Erythroblast (primary cell): Measurements from ENCODE around the gene ERAL1.
"Not testable (repeated sequence)": the region's sequence is repeated elsewhere in the genome, so short reads cannot be mapped to it uniquely, and the experiment has no call there.

Experiments used
- DNase-seq, 2 experiments: peaks; one replicate each; lab custom pipeline; 2025; lab: John Stamatoyannopoulos, UW
- GATA1 ChIP-seq: IDR thresholded peaks from 2 replicates; pipeline ENCODE4 v1.6.1; 2011; ENCODE audit warnings: low read depth, mild to moderate bottlenecking, control low read depth, low read length, moderate library complexity
- POLR2A ChIP-seq: IDR thresholded peaks from 2 replicates; pipeline ENCODE4 v1.6.1; 2011; ENCODE audit warnings: mild to moderate bottlenecking, low read length

Gene ERAL1

DNA sequence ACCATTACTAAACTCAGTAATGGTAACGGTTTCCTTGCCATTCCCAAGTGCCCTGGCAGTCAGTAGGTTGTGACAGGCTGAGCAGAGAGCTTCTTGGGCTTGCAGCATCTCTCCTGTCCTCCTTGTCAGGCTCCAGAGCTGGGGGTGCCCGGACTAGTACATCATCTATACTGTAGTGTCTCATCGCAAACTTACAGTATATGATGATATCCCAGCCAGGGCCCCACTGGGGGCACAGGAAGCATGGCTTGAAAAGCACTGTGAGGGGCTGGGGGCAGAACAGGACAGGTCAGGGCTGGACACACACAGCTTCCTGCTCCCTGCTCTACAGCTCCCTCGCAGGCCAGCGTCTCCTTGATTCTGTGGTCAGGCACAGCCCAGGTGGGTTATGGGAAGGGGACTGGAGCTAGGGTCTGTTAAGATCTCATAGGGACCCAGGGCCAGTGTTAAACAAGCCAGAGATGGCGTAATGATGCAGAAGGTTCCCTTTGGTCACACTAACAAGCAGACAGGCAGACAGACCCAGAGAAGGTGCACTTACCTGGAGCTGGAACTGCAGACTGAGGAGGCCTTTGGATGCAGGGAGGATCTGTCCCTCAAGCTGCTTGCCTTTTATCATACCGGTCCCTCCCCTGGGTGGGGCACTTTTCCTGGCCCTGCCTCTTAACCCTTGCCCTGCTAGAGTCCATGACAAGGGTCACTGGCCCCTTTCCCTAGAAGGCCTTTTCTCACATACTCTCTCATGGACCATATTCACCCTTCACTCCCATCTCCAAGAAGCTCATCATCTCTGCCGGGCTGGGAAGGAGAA lies 6.8 kb downstream of the ERAL1 start:
- peak; percentile 86 to 87 for DNase-seq
- no peak for TF ChIP-seq GATA1
- peak; percentile 100 for TF ChIP-seq POLR2A

GRCh38 chr17:28862561-28862960 lies 7.7 kb downstream of the ERAL1 start:
- no peak for TF ChIP-seq POLR2A
- no peak for TF ChIP-seq GATA1
- peak in 1 of 2 experiments; percentile 68 for DNase-seq

DNA sequence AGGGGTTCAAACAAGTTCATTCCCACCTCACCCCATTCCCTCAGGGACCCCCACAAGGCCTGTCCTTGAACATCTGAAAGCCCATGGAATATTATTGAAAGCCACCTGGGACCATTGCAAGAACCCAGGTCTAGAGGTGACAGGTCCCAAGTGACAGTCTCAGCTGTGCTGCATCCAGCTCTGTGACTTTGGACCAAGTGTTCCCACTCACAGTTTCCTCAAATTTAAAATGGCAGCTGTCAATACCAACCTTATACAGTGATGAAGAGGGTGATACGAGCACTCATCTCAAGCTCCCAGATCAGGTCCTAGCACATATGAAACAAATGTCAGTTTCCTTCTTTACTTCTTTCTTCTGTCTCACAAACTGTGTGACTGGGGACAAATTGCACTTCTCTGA lies 9.1 kb downstream of the ERAL1 start:
- DNase-seq: peak in 1 of 2 experiments; percentile 59
- TF ChIP-seq GATA1 (no peak), POLR2A (no peak)

GRCh38 chr17:28864991-28865849 lies 10.4 kb downstream of the ERAL1 start:
- peak; percentile 98 to 99 for DNase-seq
- TF ChIP-seq POLR2A (peak; percentile 78), GATA1 (peak; percentile 99)

DNA sequence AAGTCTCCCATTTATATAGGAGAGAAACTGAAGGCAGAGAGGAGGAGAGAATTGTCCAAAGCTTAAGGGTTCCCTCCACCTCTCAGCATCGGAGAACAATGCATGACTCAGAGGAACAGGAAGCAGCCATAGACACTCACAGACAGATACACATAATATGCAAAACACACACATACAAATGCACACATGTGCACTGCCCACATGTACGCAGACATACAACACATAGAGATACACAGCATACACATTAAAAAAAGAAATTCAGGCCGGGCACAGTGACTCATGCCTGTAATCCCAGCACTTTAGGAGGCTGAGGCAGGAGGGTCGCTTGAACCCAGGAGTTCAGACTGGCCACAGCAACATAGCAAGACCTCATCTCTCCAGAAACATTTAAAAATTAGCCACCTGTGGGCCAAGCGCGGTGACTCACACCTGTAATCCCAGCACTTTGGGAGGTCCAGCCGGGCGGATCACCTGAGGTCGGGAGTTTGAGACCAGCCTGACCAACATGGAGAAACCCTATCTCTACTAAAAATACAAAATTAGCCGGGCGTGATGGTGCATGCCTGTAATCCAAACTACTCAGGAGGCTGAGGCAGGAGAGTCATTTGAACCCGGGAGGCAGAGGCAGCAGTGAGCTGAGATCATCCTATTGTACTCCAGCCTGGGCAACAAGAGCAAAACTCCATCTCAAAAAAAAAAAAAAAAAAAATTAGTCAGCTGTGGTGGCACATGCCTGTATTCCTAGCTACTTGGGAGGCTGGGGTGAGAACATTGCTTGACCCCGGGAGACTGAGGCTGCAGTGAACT lies 11.3 kb downstream of the ERAL1 start:
- DNase-seq: peak; percentile 76 to 82
- TF ChIP-seq POLR2A: no peak
- no peak for TF ChIP-seq GATA1

DNA sequence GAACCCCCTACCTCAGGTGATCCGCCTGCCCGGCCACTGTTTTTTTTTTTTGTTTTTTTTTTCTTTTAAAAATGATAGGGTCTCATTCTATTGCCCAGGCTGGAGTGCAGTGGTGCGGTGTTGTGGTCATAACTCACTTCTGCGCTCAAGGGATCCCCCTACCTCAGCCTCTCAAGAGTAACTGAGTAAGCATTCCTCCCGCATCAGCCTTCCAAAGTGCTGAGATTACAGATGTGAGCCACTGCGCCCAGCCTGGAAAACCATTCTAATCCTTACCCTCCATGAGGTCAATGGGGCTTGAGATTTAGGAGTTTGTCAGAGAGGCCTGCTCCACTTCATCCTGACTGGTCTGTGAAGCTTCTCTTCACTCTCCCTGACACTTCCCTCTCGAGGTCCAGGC lies 12.5 kb downstream of the ERAL1 start:
- TF ChIP-seq POLR2A (no peak), GATA1 (no peak)
- DNase-seq: no peak

DNA sequence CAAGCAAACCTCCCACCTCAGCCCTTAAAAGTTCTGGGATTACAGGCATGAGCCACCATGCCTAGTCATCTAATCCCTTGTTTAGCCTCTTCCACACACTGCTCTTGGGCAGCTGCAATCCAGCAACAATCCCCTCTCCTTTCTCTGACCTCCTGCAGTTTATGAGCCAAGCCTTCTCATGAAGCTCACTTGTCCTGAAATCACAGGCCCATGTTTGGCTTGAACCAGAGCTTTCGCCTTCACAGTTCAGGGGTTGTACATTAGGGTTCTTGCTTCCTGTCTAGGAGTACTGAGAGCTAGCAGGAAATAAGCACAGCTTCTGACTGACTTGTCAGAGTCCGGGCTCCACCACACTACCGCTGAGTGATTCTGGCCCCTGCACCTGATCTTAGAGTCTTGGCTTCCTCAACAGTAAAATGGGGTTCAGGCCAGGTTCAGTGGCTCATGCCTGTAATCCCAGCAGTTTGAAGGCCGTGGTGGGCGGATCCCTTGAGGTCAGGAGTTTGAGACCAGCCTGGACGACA lies 16.3 kb downstream of the ERAL1 start:
- peak in 1 of 2 experiments; percentile 39 for DNase-seq
- TF ChIP-seq GATA1: no peak
- TF ChIP-seq POLR2A: no peak

DNA sequence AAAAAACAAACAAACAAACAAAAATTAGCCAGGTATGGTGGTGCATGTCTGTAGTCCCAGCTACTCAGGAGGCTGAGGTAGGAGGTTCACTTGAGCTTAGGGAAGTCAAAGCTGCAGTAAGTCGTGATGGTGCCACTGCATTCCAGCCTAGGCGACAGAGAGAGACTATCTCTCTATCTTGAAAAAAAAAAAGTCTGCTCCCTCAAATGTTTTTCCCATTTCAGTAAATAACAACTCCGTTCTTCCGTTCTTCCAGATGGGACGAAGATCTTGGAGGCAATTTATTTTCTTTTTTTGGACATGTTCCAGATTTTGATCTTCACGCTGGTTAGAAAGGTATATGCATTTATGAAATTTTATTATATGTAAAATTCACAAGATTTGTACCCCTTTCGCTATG lies 19.0 kb downstream of the ERAL1 start:
- DNase-seq: no peak
- no peak for TF ChIP-seq GATA1
- no peak for TF ChIP-seq POLR2A

DNA sequence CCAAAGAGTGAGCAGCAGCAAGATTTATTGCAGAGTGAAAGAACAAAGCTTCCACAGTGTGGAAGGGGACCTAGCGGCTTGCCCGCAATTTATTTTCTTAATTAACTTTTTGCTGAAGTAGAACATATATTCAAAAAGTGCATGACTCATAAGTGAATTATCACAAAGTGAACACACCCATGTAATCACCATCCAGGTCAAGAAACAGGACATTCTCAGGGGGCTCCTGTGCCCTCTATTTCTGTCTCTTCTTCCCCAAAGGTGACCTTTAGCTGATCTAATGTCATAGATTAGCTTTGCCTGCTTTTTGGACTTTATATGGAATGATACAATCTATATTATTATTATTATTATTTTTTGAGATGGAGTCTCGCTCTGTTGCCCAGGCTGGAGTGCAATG lies 19.9 kb downstream of the ERAL1 start:
- DNase-seq: peak; percentile 62 to 63
- no peak for TF ChIP-seq GATA1
- no peak for TF ChIP-seq POLR2A

GRCh38 chr17:28875848-28876550 lies 21.2 kb downstream of the ERAL1 start:
- TF ChIP-seq POLR2A (no peak), GATA1 (no peak)
- DNase-seq: peak; percentile 56 to 64

DNA sequence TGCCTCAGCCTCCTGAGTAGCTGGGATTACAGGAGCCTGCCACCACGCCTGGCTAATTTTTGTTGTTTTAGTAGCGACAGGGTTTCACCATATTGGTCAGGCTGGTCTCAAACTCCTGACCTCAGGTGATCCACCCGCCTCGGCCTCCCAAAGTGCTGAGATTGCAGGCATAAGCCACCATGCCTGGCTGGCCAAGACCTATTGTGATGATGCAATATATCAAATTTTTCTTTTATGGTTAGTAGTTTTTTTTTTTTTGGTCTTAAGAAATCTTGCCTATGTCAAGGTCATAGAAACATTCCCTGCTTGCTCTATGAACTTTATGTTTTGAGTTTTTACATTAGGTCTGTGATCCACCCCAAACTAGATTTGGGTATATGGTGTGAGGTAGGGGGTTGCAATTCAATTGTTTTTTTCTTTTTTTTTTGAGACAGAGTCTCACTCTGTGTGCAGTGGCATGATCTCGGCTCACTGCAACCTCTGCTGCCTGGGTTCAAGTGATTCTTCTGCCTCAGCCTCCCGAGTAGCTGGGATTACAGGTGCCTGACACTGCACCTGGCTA lies 22.4 kb downstream of the ERAL1 start:
- not testable (repeated sequence) for DNase-seq

DNA sequence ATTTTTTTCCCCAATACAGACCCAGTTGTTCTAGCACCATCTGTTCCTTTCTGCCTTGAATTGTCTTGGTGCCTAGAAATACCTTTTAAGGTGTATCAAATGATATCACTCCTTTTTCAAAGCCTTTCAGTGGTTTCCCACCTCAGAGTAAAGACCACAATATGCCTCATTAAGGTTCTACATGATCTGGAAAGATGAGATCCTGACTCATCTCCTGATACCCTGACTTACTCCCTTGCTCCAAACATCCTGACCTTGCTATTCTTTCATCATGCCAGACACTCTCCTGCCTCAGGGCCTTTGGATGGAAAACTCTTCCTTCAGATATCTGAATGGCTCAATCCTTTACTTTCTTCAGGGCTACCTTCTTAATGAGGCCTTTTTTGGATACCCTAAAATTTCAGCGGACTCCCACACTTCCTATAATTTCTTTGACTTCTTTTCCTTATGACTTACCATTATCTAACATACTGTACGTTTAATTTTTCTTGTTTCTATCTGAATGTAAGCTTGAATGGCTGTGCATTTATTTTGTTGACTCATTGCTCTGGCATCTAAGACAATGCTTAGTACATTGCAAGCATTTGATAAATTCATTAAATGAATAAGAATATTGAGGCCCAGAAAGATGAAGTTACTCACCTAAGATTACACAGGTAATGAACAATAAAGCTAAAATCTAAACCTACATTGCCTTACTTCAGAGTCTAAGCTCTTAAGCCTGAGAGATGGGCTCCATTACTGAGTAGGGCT lies 23.5 kb downstream of the ERAL1 start:
- no peak for DNase-seq
- TF ChIP-seq POLR2A (no peak), GATA1 (no peak)
